Neuronal stem cell (in vitro differentiated cells): ENCODE measurements around the gene UQCRQ.

Experiments used
- DNase-seq: peaks from one replicate; pipeline ENCODE4 v3.0.0-alpha.2; 2013; ENCODE audit warnings: low spot score
- H2AFZ ChIP-seq: one replicate; pipeline ENCODE4 v1.6.1; 2013; ENCODE audit warnings: mild to moderate bottlenecking, low read length, inconsistent platforms
- H2AK5ac ChIP-seq: 2 replicates; pipeline ENCODE4 v1.6.1; 2013; ENCODE audit warnings: low read depth, mild to moderate bottlenecking, inconsistent platforms, low read length, moderate library complexity, mixed read lengths
- H2BK120ac ChIP-seq: 2 replicates; pipeline ENCODE4 v1.6.1; 2013; ENCODE audit warnings: low read depth, mild to moderate bottlenecking, inconsistent platforms, low read length, moderate library complexity, mixed read lengths
- H2BK12ac ChIP-seq: one replicate; pipeline ENCODE4 v1.6.1; 2013; ENCODE audit warnings: low read length, inconsistent platforms
- H2BK15ac ChIP-seq: 2 replicates; pipeline ENCODE4 v1.6.1; 2013; ENCODE audit warnings: mild to moderate bottlenecking, low read length, inconsistent platforms, mixed read lengths
- H2BK5ac ChIP-seq: one replicate; pipeline ENCODE4 v1.6.1; 2013; ENCODE audit warnings: inconsistent platforms, mild to moderate bottlenecking, low read length, moderate library complexity
- H3K14ac ChIP-seq: one replicate; pipeline ENCODE4 v1.6.1; 2013; ENCODE audit warnings: low read length, inconsistent platforms
- H3K18ac ChIP-seq: 2 replicates; pipeline ENCODE4 v1.6.1; 2013; ENCODE audit warnings: low read length, inconsistent platforms
- H3K23ac ChIP-seq: 2 replicates; pipeline ENCODE4 v1.6.1; 2013; ENCODE audit warnings: low read depth, mild to moderate bottlenecking, mixed read lengths, low read length, inconsistent platforms; ENCODE audit not compliant: poor library complexity
- H3K27ac ChIP-seq: replicated peaks from 3 replicates; pipeline ENCODE4 v1.5.1; 2013; ENCODE audit warnings: low read length, inconsistent platforms
- H3K27me3 ChIP-seq, 3 experiments: 2 replicates each; pipeline ENCODE4 v1.6.1; 2013; ENCODE audit warnings: low read length in 3 of 3, mild to moderate bottlenecking in 2 of 3, inconsistent platforms in 1 of 3, low read depth in 1 of 3, mixed read lengths in 1 of 3, moderate library complexity in 1 of 3; ENCODE audit not compliant: control insufficient read depth in 3 of 3, insufficient read depth in 3 of 3
- H3K36me3 ChIP-seq, 2 donors: replicated peaks in 1 of 2; 2 replicates each; pipeline ENCODE4 v1.6.1; 2013; ENCODE audit warnings: low read length in 2 of 2; ENCODE audit not compliant: control insufficient read depth in 2 of 2, insufficient read depth in 2 of 2
- H3K4ac ChIP-seq: 2 replicates; pipeline ENCODE4 v1.6.1; 2013; ENCODE audit warnings: inconsistent platforms, mild to moderate bottlenecking, low read length, moderate library complexity
- H3K4me1 ChIP-seq, 2 donors: 1 replicate in 1 of 2; 2 replicates in 1 of 2; pipeline ENCODE4 v1.6.1; 2013; ENCODE audit warnings: low read length in 2 of 2, low read depth in 1 of 2; ENCODE audit not compliant: control insufficient read depth in 2 of 2, insufficient read depth in 1 of 2
- H3K4me2 ChIP-seq: one replicate; pipeline ENCODE4 v1.6.1; 2013; ENCODE audit warnings: mild to moderate bottlenecking, low read length, inconsistent platforms; ENCODE audit not compliant: insufficient read depth, poor library complexity, severe bottlenecking
- H3K4me3 ChIP-seq, 2 donors: 2 replicates each; pipeline ENCODE4 v1.5.1; 2013; ENCODE audit warnings: low read length in 2 of 2, mild to moderate bottlenecking in 2 of 2, inconsistent platforms in 1 of 2, moderate library complexity in 1 of 2
- H3K79me1 ChIP-seq: one replicate; pipeline ENCODE4 v1.6.1; 2013; ENCODE audit warnings: low read depth, mild to moderate bottlenecking, inconsistent platforms, low read length, moderate library complexity
- H3K9ac ChIP-seq: one replicate; pipeline ENCODE4 v1.6.1; 2013; ENCODE audit warnings: mild to moderate bottlenecking, low read depth, low read length, inconsistent platforms; ENCODE audit not compliant: poor library complexity
- H3K9me3 ChIP-seq, 2 donors: replicated peaks in 1 of 2; 2 replicates each; pipeline versions ENCODE3 to v1.6.1; 2013; ENCODE audit warnings: low read length in 2 of 2, mild to moderate bottlenecking in 2 of 2, inconsistent platforms in 1 of 2, low read depth in 1 of 2, mixed read lengths in 1 of 2, moderate library complexity in 1 of 2; ENCODE audit not compliant: control insufficient read depth in 2 of 2, insufficient read depth in 1 of 2
- H4K8ac ChIP-seq: one replicate; pipeline ENCODE4 v1.6.1; 2013; ENCODE audit warnings: low read depth, mild to moderate bottlenecking, inconsistent platforms, low read length, moderate library complexity
- H4K91ac ChIP-seq: one replicate; pipeline ENCODE4 v1.6.1; 2013; ENCODE audit warnings: low read length, low read depth, mild to moderate bottlenecking, inconsistent platforms; ENCODE audit not compliant: poor library complexity
- WGBS, 2 donors: extraction: QIAGEN DNeasy Blood & Tissue Kit; methylation state at CpG; one replicate each; pipeline ENCODE4 v1.1.7; 2013; ENCODE audit warnings: missing lambda C conversion rate in 2 of 2, mixed read lengths in 1 of 2; ENCODE audit not compliant: insufficient read length in 2 of 2, insufficient replicate concordance in 1 of 2; ENCODE audit errors: extremely low coverage in 2 of 2; 5-methylcytosine and 5-hydroxymethylcytosine counted together

Gene UQCRQ

DNA sequence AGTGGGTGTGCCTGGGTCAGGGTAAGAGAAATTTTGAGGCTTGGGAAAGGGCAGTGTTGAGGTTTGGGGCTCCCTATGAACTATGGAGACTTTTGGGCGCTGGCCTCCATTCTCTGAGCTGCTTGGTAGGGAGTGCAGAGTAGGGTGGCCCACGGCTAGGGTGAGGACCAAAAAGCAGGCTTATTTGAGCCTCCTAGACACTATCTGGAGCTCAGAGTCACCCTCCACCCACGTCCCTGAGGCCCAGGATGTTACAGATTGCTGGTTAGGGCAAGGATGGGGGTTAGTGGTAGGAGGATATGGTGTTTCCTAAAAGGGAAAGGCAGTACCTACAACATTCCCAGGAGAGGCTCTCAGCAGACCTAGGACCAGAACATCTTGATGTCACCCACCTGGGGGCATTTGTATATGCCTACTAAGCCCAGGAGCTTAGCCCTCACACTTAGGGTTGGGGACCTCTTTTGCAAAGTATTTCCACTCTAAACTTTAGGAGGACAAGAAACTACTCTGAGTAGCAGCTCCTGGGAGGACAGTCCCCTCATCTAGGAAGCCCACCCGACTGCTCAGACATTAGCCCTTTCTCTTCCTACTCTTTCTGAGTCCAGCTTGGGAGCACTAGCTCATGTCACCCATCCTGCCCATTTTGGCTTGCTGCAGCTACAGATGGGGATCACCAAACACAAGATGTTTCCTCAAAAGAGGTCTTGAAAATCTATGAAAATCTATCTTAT is 38.3 kb upstream of the UQCRQ start:
- Histone ChIP-seq H3K23ac (no peak overlapping the region), H3K14ac (no peak overlapping the region), H3K27me3 (peaks cover 15 to 88% (median 77%) of the 10 kb centered on the region in 3 experiments), H3K27ac (no peak overlapping the region), H3K4me2 (no peak overlapping the region), H3K18ac (no peak overlapping the region), H3K9me3 (peaks cover 0 to 2% of the 10 kb centered on the region in 2 donors), H2BK12ac (no peak overlapping the region), H3K79me1 (peaks cover 3% of the 10 kb centered on the region), H4K8ac (no peak overlapping the region), H2BK5ac (no peak overlapping the region), H3K4me1 (peaks cover 0 to 4% of the 10 kb centered on the region in 2 donors), H2BK15ac (no peak overlapping the region), H3K9ac (peak overlapping the region; percentile 22), H2BK120ac (no peak overlapping the region), H3K36me3 (no peaks in the 10 kb centered on the region), H4K91ac (no peak overlapping the region), H3K4me3 (no peak overlapping the region), H3K4ac (no peak overlapping the region), H2AFZ (no peak overlapping the region), H2AK5ac (no peak overlapping the region)
- no CpG with 5 or more reads among the region's 4 CpGs for WGBS, 2 donors
- no peak for DNase-seq

GRCh38 chr5:132828846-132829494 is 37.5 kb upstream of the UQCRQ start:
- Histone ChIP-seq H3K23ac (no peak overlapping the region), H3K9ac (no peak overlapping the region), H2AK5ac (no peak overlapping the region), H2AFZ (no peak overlapping the region), H3K4me2 (no peak overlapping the region), H3K18ac (no peak overlapping the region), H3K4me1 (peaks cover 0 to 4% of the 10 kb centered on the region in 2 donors), H2BK5ac (no peak overlapping the region), H3K9me3 (peaks cover 0 to 2% of the 10 kb centered on the region in 2 donors), H3K36me3 (no peaks in the 10 kb centered on the region), H2BK12ac (no peak overlapping the region), H4K91ac (no peak overlapping the region), H3K27me3 (peaks cover 15 to 88% (median 71%) of the 10 kb centered on the region in 3 experiments), H2BK15ac (no peak overlapping the region), H3K4me3 (no peak overlapping the region), H4K8ac (no peak overlapping the region), H3K27ac (no peak overlapping the region), H3K4ac (no peak overlapping the region), H3K14ac (no peak overlapping the region), H2BK120ac (no peak overlapping the region), H3K79me1 (peaks cover 3% of the 10 kb centered on the region)
- no CpG with 5 or more reads among the region's 4 CpGs for WGBS, 2 donors
- DNase-seq = no peak

- DNase-seq = no peak
- peak overlapping the region; percentile 15 for H3K23ac ChIP-seq
- H2AK5ac ChIP-seq = no peak overlapping the region
- H3K9ac ChIP-seq = peak overlapping the region; percentile 89
- H4K91ac ChIP-seq = no peak overlapping the region
- no peak overlapping the region for H2BK5ac ChIP-seq
- H3K27me3 ChIP-seq = peaks cover 12 to 88% (median 62%) of the 10 kb centered on the region in 3 experiments
- peak overlapping the region; percentile 98 for H3K18ac ChIP-seq
- no CpG with 5 or more reads among the region's 75 CpGs for WGBS, 2 donors
- H2BK15ac ChIP-seq = peak overlapping the region; percentile 20
- H3K79me1 ChIP-seq = peaks cover 3% of the 10 kb centered on the region
- no peak overlapping the region for H3K4ac ChIP-seq
- H2BK120ac ChIP-seq = peak overlapping the region; percentile 35
- peaks cover 0 to 4% of the 10 kb centered on the region in 2 donors for H3K4me1 ChIP-seq
- no peaks in the 10 kb centered on the region for H3K36me3 ChIP-seq
- peaks cover 0 to 2% of the 10 kb centered on the region in 2 donors for H3K9me3 ChIP-seq
- H3K4me3 ChIP-seq = peak overlapping the region; percentile 47 to 87
- H3K14ac ChIP-seq = no peak overlapping the region
- no peak overlapping the region for H3K27ac ChIP-seq
- H3K4me2 ChIP-seq = peak overlapping the region; percentile 72
- H2BK12ac ChIP-seq = no peak overlapping the region
- H4K8ac ChIP-seq = peak overlapping the region; percentile 74
- peak overlapping the region; percentile 95 for H2AFZ ChIP-seq
Observed at GRCh38 chr5:132829742-132830435, 36.6 kb upstream of the UQCRQ start.
